KOPT-K1 (cell line): ENCODE data around the gene LRRC8A.

Experiments
- H3K27ac ChIP-seq: fragments of 200-600 bp; sonication (generic); 2 replicates; pipeline ENCODE4 v1.5.1; 2016; ENCODE audit warnings: antibody characterized with exemption, mild to moderate bottlenecking, low read depth, low read length; ENCODE audit not compliant: poor library complexity, severe bottlenecking
- H3K36me3 ChIP-seq: fragments of 200-600 bp; sonication (generic); 2 replicates; pipeline ENCODE4 v1.5.1; 2017; ENCODE audit warnings: antibody characterized with exemption, mild to moderate bottlenecking, low read length, moderate library complexity; ENCODE audit not compliant: insufficient read depth
- H3K9me3 ChIP-seq: fragments of 200-600 bp; sonication (generic); 2 replicates; pipeline ENCODE4 v1.5.1; 2017; ENCODE audit warnings: antibody characterized with exemption, low read length, mild to moderate bottlenecking; ENCODE audit not compliant: insufficient read depth, poor library complexity, severe bottlenecking

Gene LRRC8A

GRCh38 chr9:128919402-128920089 lies 37.6 kb downstream of the LRRC8A start:
- H3K27ac ChIP-seq: no peak overlapping the region
- H3K36me3 ChIP-seq: peaks cover 25% of the 10 kb centered on the region; the same call in 1 of the 2 replicates
- H3K9me3 ChIP-seq: no peaks in the 10 kb centered on the region

GRCh38 chr9:128920381-128921058 lies 38.6 kb downstream of the LRRC8A start, which contains the start of gene PHYHD1:
Gene PHYHD1, plus strand, starts transcription at chr9:128920982. Its CDS starts 1,342 bp downstream, at chr9:128922324.
- Histone ChIP-seq H3K36me3 (peaks cover 21% of the 10 kb centered on the region; the same call in 1 of the 2 replicates), H3K9me3 (no peaks in the 10 kb centered on the region), H3K27ac (no peak within 1 kb of the TSS)

- no peaks in the 10 kb centered on the region for H3K9me3 ChIP-seq
- H3K27ac ChIP-seq: no peak overlapping the region
- peaks cover 12% of the 10 kb centered on the region; the same call in 1 of the 2 replicates for H3K36me3 ChIP-seq
Observed at GRCh38 chr9:128921881-128922763, 40.2 kb downstream of the LRRC8A start.

GRCh38 chr9:128923493-128923883 lies 41.6 kb downstream of the LRRC8A start:
- Histone ChIP-seq H3K27ac (no peak overlapping the region), H3K9me3 (no peaks in the 10 kb centered on the region), H3K36me3 (no peaks in the 10 kb centered on the region)

GRCh38 chr9:128927731-128928411 lies 45.9 kb downstream of the LRRC8A start:
- Histone ChIP-seq H3K36me3 (no peaks in the 10 kb centered on the region), H3K9me3 (no peaks in the 10 kb centered on the region), H3K27ac (no peak overlapping the region)

- Histone ChIP-seq H3K36me3 (no peaks in the 10 kb centered on the region), H3K27ac (no peak overlapping the region), H3K9me3 (no peaks in the 10 kb centered on the region)
Observed at GRCh38 chr9:128928624-128929023, 46.7 kb downstream of the LRRC8A start.

GRCh38 chr9:128929560-128929959 lies 47.6 kb downstream of the LRRC8A start:
- Histone ChIP-seq H3K27ac (no peak overlapping the region), H3K9me3 (no peaks in the 10 kb centered on the region), H3K36me3 (no peaks in the 10 kb centered on the region)

GRCh38 chr9:128933731-128934130 lies 51.8 kb downstream of the LRRC8A start:
- Histone ChIP-seq H3K27ac (no peak overlapping the region), H3K9me3 (no peaks in the 10 kb centered on the region), H3K36me3 (no peaks in the 10 kb centered on the region)

GRCh38 chr9:128936171-128936865 lies 54.4 kb downstream of the LRRC8A start:
- no peak overlapping the region for H3K27ac ChIP-seq
- no peaks in the 10 kb centered on the region for H3K9me3 ChIP-seq
- no peaks in the 10 kb centered on the region for H3K36me3 ChIP-seq

GRCh38 chr9:128937310-128938165 lies 55.6 kb downstream of the LRRC8A start:
- no peak overlapping the region for H3K27ac ChIP-seq
- no peaks in the 10 kb centered on the region for H3K36me3 ChIP-seq
- no peaks in the 10 kb centered on the region for H3K9me3 ChIP-seq

GRCh38 chr9:128940271-128940921 lies 58.5 kb downstream of the LRRC8A start:
- H3K27ac ChIP-seq: no peak overlapping the region
- no peaks in the 10 kb centered on the region for H3K36me3 ChIP-seq
- H3K9me3 ChIP-seq: no peaks in the 10 kb centered on the region

- H3K36me3 ChIP-seq: no peaks in the 10 kb centered on the region
- H3K27ac ChIP-seq: no peak overlapping the region
- H3K9me3 ChIP-seq: no peaks in the 10 kb centered on the region
Observed at GRCh38 chr9:128940946-128941755, 59.2 kb downstream of the LRRC8A start.
